GM23338 (cell line): ENCODE measurements around the gene SLC25A30.

Source experiments
- CTCF ChIP-seq, 2 experiments: fragments of 200-600 bp in 1 of 2; sonication (generic) in 1 of 2; conservative IDR thresholded peaks; 2 replicates each; pipeline versions ENCODE4 v1.5.1 to v1.6.1; 2016 to 2017; ENCODE audit warnings: antibody characterized with exemption in 2 of 2, low read depth in 2 of 2, mild to moderate bottlenecking in 2 of 2, moderate library complexity in 1 of 2
- EZH2 ChIP-seq: fragments of 200-600 bp; sonication (generic); IDR thresholded peaks from one replicate; pipeline ENCODE4 v1.8.0; 2017; ENCODE audit warnings: antibody characterized with exemption, mild to moderate bottlenecking, low read depth; ENCODE audit not compliant: unreplicated experiment
- POLR2AphosphoS5 ChIP-seq: IDR thresholded peaks from 2 replicates; pipeline ENCODE4 v1.6.1; 2016; ENCODE audit warnings: antibody characterized with exemption, low read depth
- ZNF331 ChIP-seq: fragments of 250-450 bp; sonication (Bioruptor Pico); IDR thresholded peaks from 2 replicates; pipeline ENCODE4 v1.5.0; 2020; ENCODE audit warnings: low read depth, mild to moderate bottlenecking, moderate library complexity
- TF ChIP-seq, protein P1 (sequence below): IDR thresholded peaks from one replicate; pipeline ENCODE4 v1.6.1; 2018; ENCODE audit warnings: antibody characterized with exemption; ENCODE audit not compliant: unreplicated experiment

GRCh38 chr13:45368005-45368404 lies 50.2 kb downstream of the SLC25A30 start:
- no peak for TF ChIP-seq ZNF331 (CRISPR knock-in tag)
- no peak for TF ChIP-seq CTCF (conservative IDR thresholded peaks at IDR 0.05; ENCODE audit: low read depth in 2 of 2)
- no peak for TF ChIP-seq EZH2
- TF ChIP-seq, protein P1, sequence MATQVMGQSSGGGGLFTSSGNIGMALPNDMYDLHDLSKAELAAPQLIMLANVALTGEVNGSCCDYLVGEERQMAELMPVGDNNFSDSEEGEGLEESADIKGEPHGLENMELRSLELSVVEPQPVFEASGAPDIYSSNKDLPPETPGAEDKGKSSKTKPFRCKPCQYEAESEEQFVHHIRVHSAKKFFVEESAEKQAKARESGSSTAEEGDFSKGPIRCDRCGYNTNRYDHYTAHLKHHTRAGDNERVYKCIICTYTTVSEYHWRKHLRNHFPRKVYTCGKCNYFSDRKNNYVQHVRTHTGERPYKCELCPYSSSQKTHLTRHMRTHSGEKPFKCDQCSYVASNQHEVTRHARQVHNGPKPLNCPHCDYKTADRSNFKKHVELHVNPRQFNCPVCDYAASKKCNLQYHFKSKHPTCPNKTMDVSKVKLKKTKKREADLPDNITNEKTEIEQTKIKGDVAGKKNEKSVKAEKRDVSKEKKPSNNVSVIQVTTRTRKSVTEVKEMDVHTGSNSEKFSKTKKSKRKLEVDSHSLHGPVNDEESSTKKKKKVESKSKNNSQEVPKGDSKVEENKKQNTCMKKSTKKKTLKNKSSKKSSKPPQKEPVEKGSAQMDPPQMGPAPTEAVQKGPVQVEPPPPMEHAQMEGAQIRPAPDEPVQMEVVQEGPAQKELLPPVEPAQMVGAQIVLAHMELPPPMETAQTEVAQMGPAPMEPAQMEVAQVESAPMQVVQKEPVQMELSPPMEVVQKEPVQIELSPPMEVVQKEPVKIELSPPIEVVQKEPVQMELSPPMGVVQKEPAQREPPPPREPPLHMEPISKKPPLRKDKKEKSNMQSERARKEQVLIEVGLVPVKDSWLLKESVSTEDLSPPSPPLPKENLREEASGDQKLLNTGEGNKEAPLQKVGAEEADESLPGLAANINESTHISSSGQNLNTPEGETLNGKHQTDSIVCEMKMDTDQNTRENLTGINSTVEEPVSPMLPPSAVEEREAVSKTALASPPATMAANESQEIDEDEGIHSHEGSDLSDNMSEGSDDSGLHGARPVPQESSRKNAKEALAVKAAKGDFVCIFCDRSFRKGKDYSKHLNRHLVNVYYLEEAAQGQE = no peak
- TF ChIP-seq POLR2AphosphoS5 = no peak
